GM21825 (cell line): Measurements from ENCODE around the gene LPIN1.
"Not testable (repeated sequence)": the region's sequence is repeated elsewhere in the genome, so short reads cannot be mapped to it uniquely, and the experiment has no call there.

Experiments used
- ATAC-seq: cut with Tn5 transposase; IDR thresholded peaks from one replicate; pipeline ENCODE4 v1.9.1; 2021; ENCODE audit warnings: mild to moderate bottlenecking, moderate library complexity; ENCODE audit not compliant: unreplicated experiment

LPIN1 gene

DNA sequence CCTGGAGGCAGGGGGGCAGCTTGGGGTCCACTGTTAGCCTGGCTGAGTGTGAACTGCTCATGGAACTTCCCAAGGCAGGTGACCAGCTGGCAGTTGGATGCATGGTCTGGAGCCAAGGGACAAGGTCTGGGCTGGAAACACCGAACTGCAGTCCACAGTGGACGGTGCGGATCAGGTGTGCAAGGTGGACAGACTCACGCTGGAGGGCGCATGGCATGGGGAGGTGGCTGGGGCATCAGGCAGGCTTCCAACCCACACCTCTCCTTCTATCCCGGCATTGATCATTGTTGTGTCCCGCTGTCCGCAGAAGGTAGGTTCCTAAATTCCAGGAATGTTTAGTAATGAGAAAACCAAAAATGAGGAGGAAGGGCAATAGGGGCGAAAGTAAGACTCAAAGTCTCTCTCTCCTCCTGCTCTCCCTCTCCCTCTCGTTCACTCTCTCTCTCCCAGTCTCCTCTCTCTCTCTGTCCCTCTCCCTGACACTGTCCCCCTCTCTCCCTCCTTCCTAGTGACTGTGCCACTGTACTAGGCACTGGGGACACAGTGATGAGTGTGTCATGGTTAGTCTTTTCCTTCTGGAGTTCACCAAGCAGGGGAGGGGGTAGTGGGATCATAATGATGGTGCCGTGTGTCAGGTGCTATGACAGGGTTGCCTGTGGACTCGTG, 30.3 kb upstream of the LPIN1 start:
- ATAC-seq: no peak

DNA sequence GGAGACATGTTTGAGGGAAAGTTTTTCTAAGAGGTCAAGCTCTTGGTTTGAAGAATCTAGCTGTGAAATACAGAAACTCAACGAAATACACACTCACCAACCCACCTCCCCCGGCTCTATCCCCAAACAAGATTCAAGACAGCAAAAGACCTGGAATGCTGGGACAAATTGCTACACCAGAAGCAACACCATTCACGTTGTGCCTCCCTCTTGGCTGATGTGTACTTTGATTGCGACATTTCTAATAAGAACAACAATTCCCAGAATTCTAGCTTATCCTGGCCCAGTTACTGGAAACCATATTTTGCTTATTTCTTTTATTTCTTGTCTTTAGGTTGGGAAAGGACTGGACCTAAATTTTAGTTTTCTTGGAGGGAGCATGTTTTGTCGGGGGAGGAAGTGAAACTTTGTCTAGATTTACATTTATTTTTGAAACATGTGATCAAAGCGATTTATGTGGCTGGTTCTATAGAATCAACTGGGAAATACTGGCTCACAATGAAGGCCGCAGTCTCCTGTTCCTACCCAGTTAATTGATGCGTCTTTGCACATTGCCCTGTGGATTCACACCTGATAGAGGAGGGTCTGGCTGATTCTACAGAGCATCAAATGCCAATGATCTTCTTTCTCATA, 29.6 kb upstream of the LPIN1 start:
- ATAC-seq: no peak

DNA sequence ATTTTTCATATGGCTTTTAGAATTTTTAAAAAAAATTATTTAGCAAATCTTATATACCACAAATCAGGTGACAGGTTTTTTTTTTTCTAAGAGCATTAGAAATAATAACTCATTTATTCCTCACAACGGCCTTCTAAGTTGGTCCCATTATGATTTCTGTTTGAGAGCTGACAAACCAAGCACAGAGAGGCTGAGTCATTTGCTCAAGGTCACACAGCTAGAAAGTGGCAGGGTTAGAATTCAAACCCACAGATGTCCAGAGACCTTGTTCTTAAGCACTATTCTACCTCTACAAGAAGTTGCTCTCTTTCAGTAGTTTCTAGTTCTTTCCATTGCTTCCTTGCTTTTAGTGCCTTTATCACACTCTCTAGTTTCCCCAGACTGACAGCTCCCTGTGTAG, 28.8 kb upstream of the LPIN1 start:
- no peak for ATAC-seq

DNA sequence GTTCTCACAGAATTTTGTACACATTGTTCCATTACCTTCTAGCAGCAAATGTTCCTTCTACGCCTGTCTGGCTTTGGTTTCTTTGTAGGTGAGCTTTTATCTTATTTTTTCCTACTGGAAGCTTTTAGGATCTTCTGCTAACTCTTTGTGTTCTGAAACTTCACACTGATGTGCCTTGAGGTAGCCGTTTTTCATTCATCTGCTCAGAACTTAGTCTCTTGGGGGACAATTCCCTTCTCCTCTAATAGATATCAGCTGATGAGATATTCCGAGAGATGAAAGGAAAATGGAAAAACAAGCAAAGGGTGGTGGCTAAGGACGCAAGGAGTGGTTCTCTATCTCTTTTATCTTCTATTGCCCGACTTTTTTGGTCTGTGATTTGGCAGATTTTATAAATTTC, 27.8 kb upstream of the LPIN1 start:
- no peak for ATAC-seq

DNA sequence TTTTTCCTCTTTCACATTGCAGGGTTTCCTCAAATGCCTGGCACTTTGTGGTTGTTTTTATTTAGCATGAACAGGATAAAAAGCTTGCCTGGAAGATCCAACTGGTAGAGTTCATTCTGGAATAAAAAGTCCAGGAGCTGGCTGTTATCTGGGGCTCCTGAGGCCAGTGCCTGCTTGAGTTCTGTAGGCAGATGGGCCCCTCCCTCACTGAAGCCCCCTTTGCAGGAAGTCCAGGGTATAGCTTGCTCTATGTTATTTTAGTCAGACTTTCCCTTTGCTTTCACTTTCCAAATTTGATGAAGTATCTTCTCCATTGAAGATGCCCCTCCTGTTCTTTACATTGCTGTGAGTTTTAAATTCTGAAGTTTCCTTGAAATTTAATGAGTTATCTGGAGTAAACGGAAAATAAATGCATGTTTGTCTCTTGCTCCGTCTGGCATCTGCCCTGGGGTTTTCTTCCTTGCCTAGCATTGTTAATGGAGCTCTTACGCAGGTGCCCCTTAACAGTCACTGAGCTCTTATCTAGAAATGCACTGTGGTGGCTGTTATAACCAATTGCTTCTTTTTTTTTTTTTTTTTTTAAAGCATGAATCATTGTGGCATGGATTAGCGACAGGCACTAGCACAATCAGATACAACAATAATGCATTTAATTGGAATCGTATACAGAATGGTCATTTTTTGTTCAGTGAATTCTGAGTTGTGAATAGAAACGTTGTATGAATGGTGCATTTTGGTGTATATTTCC, 27.0 kb upstream of the LPIN1 start:
- no peak for ATAC-seq

DNA sequence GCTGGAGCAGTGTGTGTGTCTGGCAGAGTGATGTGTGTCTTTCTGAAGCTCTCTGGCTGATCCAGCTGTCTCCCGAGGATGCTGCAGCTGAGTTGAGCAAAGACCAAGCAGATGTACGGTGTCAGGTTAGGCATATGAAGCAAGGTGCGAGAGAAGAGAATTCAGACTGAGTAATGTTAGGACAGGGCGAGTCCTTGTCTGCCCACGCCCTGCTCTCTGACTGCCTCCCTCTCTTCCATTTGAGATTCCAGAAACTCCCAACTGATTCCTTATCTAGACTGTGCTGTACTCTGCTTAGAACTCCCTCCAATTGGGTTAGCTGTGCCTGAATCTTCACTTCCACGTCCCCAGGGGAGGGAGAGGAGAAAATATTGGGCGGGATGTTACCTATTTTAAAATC, 25.7 kb upstream of the LPIN1 start:
- no peak for ATAC-seq

DNA sequence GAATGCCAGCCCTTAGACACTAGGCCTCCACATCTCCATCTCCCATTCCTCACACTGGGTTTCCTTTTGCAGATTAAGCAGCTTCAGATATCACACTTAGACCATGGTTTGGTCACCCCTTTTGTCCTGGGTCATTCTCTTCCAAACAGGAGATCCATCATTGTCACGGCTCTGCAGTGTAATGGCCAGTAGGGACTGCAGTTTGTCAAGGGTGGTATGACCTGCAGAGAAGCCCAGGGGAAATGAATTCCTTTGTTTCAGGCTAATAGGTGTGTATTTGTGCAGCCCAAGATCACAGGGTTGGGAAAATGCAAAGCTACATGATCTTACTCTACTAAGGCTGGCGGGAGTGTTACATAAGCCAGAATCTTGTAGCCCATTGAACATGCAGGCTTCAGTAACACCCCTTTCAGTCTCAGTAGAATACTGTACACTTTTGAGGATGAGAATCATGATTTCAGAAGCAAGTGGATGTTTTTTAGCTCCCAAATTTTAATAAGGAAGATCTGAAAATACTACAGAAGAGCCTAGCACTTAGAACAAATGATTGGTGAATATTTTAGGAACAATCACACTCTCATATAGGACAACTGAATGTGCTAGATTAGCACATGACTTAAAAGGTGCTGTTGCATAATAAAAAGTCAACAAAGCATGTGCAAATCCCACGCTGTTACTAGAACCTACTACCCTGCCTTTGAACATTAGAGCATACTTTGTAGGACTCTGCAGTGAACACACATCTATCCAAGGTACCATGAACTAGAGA, 24.0 kb upstream of the LPIN1 start:
- ATAC-seq: no peak

DNA sequence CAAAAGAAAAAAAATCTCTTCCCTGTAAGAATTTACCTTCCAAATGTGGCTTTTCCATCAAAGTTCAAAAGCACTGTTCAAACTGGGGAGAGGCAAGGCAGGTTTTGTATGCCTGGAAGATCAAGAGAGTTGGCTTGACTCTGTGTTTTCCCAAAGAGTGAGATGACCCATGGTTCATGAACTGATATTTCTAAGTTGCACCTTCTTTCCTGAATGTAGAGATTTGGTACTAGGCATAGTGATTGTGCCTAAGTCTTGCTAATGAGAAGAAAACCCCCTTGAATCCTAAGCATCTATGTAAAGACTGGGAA, 23.4 kb upstream of the LPIN1 start:
- no peak for ATAC-seq

DNA sequence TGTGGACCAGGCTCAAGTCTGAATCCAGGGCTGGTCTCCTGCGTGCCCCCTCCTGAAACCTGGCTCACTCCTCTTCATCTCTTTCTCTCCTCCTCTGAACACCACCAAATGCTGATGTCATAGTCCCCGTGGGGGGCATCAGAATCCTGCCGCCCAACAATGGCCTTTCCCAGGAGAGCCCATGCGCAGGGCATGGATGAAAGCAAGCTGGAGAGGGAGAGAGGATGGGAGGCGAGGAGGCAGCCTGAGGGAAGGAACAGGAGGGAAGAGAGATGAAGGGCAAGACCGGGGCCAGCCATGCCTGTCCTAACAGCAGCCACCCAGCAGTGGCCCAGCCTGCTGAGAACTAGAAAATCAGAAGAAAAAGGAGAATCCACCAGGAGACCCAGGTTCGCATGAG, 22.3 kb upstream of the LPIN1 start:
- no peak for ATAC-seq

DNA sequence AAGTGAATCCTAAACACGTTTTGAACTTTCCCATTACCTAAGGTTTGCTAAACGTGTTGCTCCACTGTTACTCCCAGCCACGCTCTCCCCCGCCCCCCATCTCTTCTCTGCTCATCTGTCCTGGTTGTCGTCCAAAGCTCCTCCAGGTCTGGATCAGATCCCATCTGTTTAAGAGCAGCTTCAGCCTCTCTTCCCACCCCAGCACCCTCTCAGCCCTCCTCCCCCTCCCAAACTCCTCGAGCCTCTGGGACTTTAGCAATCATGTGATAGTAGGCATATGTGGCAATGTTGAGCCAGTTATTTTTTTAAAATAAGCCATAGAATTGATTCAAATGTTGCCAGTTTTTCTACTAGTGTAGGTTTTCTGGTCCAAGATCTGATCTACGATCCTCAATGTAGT, 20.0 kb upstream of the LPIN1 start:
- ATAC-seq: no peak

DNA sequence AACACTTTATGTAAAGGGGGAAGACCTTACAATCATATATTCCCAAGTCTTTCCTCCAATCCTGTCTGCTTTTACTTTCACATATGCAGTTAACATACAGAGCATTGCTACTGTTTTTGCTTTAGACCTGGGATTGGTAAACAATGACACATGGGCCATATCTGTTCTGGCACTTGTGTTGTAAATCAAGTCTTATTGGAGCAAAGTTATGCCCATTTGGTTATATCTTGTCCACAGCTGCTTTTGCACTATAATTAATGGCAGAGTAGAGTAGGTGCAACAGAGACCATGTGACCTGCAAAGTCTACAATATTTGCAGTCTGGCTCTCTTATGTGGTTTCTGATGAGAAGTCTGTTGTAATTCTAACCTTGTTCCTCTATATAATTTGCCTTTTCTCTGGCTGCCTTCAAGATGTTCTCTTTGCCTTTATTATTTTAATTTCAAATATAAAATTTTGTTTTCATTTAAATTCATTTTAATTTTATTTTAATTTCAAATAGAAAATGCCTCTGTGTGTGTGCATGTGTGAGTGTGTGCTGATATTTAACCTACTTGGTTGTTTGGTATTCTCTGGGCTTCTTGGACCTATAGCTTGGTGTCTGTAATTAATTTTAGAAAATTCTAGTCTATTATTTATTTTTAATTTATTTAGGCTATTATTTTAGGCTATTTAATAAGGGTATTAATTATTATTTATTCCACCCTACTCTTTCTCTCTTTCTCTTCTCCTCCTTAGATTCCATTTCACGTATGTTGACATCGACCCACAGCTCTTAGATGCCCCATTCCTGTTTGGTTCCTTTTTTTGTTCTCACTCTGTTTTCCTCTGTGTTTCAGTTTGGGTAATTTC, 16.8 kb upstream of the LPIN1 start:
- no peak for ATAC-seq

DNA sequence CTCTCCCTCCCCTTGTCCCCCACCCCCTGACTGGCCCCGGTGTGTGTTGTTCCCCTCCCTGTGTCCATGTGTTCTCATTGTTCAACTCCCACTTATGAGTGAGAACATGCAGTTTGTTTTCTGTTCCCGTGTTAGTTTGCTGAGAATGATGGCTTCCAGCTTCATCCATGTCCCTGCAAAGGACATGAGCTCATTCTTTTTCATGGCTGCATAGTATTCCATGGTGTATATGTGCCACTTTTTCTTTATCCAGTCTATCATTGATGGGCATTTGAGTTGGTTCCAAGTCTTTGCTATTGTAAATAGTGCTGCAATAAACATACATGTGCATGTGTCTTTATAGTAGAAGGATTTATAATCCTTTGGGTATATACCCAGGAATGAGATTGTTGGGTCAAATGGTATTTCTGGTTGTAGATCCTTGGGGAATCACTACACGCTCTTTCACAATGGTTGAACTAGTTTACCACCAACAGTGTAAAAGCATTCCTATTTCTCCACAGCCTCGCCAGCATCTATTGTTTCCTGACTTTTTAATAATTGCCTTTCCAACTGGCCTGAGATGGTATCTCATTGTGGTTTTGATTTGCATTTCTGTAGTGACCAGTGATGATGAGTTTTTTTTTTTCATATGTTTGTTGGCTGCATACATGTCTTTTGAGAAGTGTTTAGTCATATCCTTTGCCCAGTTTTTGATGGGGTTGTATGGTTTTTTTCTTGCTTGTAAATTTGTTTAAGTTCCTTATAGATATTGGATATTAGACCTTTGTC, 15.0 kb upstream of the LPIN1 start:
- not testable (repeated sequence) for ATAC-seq

DNA sequence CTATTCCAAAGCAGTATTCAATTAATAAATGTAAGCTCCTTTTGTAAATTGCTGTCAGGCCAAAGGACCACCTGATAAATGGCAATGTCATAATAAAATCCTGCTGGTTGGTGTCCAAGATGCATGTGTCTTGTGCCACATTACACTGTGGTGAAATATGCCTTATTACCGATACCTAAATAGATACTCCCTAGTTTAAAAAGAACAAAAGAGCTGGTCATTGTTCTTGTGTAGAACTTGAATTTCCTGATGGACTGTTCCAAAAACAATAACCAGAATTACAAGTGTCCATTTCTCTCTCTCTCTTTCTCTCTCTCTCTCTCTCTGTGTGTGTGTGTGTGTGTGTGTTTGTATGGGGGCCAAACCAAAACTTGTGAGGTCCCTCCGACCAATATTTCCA, 13.8 kb upstream of the LPIN1 start:
- no peak for ATAC-seq

DNA sequence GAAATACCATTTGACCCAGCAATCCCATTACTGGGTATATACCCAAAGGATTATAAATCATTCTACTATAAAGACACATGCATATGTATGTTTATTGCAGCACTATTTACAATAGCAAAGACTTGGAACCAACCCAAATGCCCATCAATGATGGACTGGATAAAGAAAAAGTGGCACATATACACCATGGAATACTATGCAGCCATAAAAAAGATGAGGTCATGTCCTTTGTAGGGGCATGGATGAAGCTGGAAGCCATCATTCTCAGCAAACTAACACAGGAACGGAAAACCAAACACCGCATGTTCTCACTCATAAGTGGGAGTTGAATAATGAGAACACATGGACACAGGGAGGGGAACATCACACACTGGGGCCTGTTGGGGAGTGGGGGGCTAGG, 8.6 kb upstream of the LPIN1 start:
- ATAC-seq: not testable (repeated sequence)

DNA sequence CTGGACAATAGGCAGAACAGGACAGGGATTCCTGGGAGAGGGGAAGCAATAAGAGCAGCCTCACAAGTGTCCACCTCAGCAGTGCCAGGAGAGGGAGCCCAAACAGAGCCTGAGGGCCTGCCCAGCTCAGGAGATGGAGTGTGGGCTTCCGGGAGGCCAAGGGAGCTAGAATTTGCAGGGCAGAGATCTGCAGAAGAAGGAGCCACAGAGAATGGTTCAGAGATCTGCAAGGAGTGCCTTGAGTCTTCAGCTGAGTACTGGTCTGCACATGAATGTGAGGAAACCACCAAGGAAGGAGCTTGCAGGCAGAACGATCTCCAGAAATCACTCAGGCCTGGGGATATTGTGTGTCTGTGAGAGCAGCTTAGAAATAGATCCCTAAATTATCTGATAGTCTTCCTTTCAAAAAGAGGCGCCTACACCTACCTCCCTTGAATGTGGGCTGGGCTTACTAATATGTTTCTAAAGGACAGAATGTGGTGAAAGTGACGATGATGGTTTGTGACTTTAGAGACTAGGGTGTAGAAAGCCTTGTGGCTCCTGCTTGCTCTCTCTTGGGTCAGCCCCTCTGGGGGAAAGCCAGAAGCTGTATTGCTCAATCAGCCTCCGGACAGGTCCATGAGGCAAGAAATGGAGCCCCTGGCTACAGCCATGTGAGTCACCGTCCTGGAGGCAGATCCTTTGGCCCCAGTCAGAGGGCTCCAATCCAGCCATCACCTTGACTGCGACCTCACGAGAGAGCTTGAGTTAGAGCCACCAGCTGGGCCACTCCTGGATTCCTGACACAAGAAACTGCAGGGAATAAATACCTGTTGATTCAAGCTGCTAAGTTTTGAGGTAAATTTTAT, 7.6 kb upstream of the LPIN1 start:
- ATAC-seq: peak; percentile 79

DNA sequence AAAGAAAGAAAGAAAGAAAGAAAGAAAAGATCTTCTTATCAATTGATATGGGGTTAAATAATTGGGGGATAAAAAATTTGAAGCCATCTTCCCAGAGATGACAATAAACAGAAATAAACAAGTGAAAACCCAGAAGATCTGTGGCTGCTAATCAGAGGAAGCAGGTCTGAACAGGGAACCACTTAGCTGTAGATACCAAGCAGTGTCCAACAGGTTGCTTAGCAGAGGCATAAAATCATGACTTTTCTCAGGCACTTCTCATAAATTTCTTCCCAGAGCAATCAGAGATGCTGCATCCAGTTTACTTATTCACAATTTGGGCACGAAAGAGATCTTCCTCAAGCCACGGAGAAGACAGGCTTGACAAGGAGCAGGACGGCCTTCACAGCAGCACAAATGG, 5.7 kb upstream of the LPIN1 start:
- no peak for ATAC-seq

DNA sequence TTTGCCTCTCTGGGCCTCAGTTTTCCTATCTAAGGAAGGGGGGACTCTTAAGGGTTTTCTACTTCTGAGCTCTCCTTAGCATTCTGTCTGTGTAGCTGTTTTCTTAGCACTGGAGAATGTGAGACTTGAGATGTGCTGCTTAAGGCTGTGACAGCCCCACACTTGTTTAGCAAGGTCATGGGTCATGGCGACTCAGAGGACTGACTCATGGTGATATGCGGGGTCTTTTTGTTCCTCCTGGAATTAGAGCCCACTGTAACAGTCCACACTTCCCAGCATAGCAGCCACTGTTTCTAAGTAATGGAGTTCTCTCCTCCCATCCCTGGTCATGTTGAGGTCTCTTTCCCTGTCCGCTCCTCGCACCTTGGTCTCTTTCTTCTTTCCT, 4.1 kb upstream of the LPIN1 start:
- no peak for ATAC-seq

DNA sequence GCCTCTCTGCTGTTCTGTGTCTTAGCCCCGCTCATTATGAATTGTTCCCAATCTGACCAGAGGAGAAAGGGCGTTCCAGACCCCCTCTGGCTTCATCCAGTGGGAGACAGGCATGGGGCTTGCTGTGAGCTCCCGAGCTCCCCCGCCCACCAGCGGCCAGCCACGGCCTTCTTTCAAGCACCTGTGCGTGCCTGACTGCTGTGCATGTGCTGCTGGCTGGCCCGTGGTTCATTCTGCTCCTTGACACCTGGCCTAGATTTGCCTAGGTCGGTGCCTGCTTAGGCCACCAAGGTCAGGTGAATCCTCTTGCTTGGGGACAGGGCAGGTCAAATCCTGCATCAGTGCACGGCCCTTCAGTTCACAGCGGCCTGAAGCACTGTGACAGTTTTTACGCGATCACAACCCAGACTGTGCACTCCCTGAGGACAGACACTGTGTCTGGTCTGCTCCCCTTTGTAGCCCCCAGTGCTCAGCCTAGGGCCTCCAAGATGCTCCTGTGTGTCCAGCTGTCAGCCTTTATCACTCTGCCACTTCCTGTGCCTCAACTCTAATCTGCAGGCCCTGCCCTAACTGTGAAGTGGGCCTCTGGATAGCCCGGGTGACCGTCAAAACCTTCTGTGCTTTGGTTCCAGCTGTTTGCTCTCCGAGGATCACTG, 3.6 kb upstream of the LPIN1 start:
- no peak for ATAC-seq

DNA sequence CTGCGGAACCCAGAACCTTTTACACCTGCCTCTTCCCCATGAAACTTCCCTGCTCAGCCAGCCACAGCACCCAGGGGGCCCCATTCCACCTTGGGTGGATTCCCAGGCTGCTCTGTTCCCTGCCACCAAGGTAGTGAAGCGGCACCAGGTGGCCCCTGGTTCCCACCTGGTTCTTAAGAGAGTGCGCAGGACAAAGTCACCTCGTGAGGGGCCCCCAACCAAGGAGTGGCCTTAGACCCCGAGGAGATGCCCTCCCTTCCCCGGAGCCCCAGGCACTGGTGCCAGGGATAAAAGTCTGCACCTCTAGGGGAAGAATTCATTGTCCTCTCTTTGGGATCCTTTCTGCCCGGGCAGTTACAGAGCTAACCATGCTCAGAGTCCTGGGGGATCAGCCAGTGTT, 3.1 kb upstream of the LPIN1 start:
- ATAC-seq: no peak
